ENCODE results near the gene LIX1. TPM values are rescaled to one million over a fixed set of nuclear protein-coding genes. Genes with fewer than 3 reads are reported as not detected.
"Not testable (repeated sequence)": the region's sequence is repeated elsewhere in the genome, so short reads cannot be mapped to it uniquely, and the experiment has no call there.

The LIX1 gene
- total RNA-seq, 1 donor, result under 0.01 TPM

GRCh38 chr5:97181856-97182545, 39.6 kb upstream of the LIX1 start:
- TF ChIP-seq, protein P1, sequence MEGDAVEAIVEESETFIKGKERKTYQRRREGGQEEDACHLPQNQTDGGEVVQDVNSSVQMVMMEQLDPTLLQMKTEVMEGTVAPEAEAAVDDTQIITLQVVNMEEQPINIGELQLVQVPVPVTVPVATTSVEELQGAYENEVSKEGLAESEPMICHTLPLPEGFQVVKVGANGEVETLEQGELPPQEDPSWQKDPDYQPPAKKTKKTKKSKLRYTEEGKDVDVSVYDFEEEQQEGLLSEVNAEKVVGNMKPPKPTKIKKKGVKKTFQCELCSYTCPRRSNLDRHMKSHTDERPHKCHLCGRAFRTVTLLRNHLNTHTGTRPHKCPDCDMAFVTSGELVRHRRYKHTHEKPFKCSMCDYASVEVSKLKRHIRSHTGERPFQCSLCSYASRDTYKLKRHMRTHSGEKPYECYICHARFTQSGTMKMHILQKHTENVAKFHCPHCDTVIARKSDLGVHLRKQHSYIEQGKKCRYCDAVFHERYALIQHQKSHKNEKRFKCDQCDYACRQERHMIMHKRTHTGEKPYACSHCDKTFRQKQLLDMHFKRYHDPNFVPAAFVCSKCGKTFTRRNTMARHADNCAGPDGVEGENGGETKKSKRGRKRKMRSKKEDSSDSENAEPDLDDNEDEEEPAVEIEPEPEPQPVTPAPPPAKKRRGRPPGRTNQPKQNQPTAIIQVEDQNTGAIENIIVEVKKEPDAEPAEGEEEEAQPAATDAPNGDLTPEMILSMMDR (IDR thresholded peaks at IDR 0.05; ENCODE audit: insufficient read depth, low read depth, low read length), result no peak
- peak; percentile 38 for DNase-seq (ENCODE audit: low read depth)
- H3K4me3 ChIP-seq (ENCODE audit: low read depth, low read length), result peak overlapping the region; percentile 92

GRCh38 chr5:97179457-97179856, 37.0 kb upstream of the LIX1 start:
- not testable (repeated sequence) for DNase-seq (ENCODE audit: low read depth); H3K4me3 ChIP-seq (ENCODE audit: low read depth, low read length)

DNA sequence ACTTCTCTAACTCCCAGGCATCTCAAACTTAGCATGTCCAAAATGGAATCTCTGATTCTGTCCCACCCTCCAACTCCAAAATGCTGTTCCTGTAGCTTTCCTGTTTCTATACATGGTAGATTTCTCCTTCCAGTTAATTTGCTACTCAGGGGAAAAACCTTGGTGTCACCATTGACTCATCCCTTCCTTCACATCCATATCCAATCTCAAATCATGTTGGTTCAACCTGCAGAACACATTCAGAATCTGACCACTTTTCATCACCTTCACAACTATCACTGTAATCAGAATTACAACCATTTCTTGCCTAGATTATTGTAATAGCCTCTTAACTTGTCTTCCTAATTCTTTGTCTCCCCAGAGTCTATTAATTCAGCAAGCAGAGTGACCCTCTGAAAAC, 29.8 kb upstream of the LIX1 start:
- TF ChIP-seq, protein P1 (IDR thresholded peaks at IDR 0.05; ENCODE audit: insufficient read depth, low read depth, low read length), result no peak
- no peak for DNase-seq (ENCODE audit: low read depth)
- no peak overlapping the region for H3K4me3 ChIP-seq (ENCODE audit: low read depth, low read length)

GRCh38 chr5:97171703-97172102, 29.3 kb upstream of the LIX1 start:
- no peak overlapping the region for H3K4me3 ChIP-seq (ENCODE audit: low read depth, low read length)
- TF ChIP-seq, protein P1 (IDR thresholded peaks at IDR 0.05; ENCODE audit: insufficient read depth, low read depth, low read length), result no peak
- no peak for DNase-seq (ENCODE audit: low read depth)

DNA sequence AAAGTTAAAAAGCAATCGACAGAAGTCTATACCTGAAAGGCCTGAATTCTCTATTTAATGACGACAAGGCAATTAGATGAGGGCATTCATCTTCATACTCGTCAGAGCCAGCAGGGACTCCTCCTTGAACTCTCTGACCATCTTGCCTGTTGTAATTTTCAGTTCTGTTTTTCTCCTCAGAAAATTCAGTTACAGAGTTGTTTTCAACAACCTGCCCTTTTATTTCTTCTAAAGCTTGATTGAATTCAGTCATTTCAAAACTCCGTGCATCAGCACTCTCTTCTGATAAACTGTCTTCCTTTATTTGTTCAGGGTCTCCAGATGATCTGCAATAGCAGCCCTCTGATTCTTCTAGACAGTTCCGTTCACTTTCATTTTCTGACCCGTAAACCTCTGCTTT, 25.0 kb upstream of the LIX1 start:
- no peak for DNase-seq (ENCODE audit: low read depth)
- H3K4me3 ChIP-seq (ENCODE audit: low read depth, low read length), result no peak overlapping the region
- TF ChIP-seq, protein P1 (IDR thresholded peaks at IDR 0.05; ENCODE audit: insufficient read depth, low read depth, low read length), result no peak

DNA sequence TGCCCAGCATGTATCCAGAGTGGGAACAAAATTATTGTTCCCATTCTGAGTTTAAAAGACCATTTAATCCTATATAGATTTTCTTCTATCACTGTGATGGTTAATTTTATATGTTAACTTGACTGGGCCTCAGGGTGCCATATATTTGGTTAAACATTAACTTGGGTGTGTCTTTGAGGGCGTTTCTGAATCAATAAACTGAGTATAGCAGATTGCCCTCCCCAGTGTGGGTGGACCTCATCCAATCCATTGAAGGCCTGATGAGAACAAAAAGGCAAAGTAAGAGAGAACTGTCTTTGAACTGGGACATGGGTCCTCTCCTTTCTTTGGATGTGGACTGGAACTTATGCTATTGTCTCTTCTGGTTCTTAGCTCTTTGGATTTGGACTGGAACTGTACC, 23.3 kb upstream of the LIX1 start:
- H3K4me3 ChIP-seq (ENCODE audit: low read depth, low read length), result no peak overlapping the region
- DNase-seq (ENCODE audit: low read depth), result no peak
- TF ChIP-seq, protein P1 (IDR thresholded peaks at IDR 0.05; ENCODE audit: insufficient read depth, low read depth, low read length), result no peak

DNA sequence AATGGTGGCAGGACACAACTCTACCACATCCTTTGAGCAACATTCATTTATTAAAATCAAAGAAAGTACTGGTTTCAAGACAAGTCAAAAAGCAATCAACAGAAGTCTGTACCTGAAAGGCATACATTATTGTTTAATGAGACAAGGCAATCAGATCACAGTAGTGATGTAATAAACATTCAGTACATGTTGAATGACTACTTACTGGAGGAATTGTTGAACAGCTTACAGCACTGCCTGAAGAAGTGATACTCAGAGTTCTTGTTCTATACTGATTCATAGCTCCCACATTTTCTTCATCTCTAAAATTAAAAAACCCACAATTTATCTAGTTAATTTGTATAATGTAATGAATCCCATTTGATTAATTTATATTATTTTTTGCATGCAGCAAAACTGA, 22.4 kb upstream of the LIX1 start:
- TF ChIP-seq, protein P1 (IDR thresholded peaks at IDR 0.05; ENCODE audit: insufficient read depth, low read depth, low read length), result no peak
- no peak overlapping the region for H3K4me3 ChIP-seq (ENCODE audit: low read depth, low read length)
- no peak for DNase-seq (ENCODE audit: low read depth)

Data from fibroblast of villous mesenchyme (primary cell).